Activated naive CD4-positive, alpha-beta T cell treated with anti-CD3 and anti-CD28 coated beads, Interleukin-2, amount 50 U/mL, for 24 hours (primary cell): ENCODE data around the gene AMOTL1.
"Not testable (repeated sequence)": the region's sequence is repeated elsewhere in the genome, so short reads cannot be mapped to it uniquely, and the experiment has no call there.

Source experiments
- H3K27ac Mint-ChIP-seq: one replicate; pipeline ENCODE4 v1.8.0; 2021; ENCODE audit warnings: mild to moderate bottlenecking, mixed read lengths
- H3K27me3 Mint-ChIP-seq: one replicate; pipeline ENCODE4 v1.8.0; 2021; ENCODE audit warnings: mixed read lengths
- H3K36me3 Mint-ChIP-seq: one replicate; pipeline ENCODE4 v1.8.0; 2021; ENCODE audit warnings: mixed read lengths
- H3K4me1 Mint-ChIP-seq: one replicate; pipeline ENCODE4 v1.8.0; 2021; ENCODE audit warnings: mixed read lengths
- H3K4me3 Mint-ChIP-seq: one replicate; pipeline ENCODE4 v1.8.0; 2021; ENCODE audit warnings: mild to moderate bottlenecking, mixed read lengths
- H3K9me3 Mint-ChIP-seq: one replicate; pipeline ENCODE4 v1.8.0; 2021; ENCODE audit warnings: mixed read lengths

AMOTL1 gene

GRCh38 chr11:94910779-94911178 is 142.6 kb downstream of the AMOTL1 start:
- Mint-ChIP-seq H3K27me3 (no peaks in the 10 kb centered on the region), H3K4me3 (no peak overlapping the region), H3K36me3 (peaks cover 2% of the 10 kb centered on the region), H3K9me3 (peaks cover 2% of the 10 kb centered on the region), H3K27ac (no peak overlapping the region), H3K4me1 (no peaks in the 10 kb centered on the region)

GRCh38 chr11:94912806-94913205 is 144.7 kb downstream of the AMOTL1 start:
- peaks cover 3% of the 10 kb centered on the region for H3K36me3 Mint-ChIP-seq
- no peak overlapping the region for H3K27ac Mint-ChIP-seq
- H3K9me3 Mint-ChIP-seq, result no peaks in the 10 kb centered on the region
- H3K27me3 Mint-ChIP-seq, result no peaks in the 10 kb centered on the region
- H3K4me3 Mint-ChIP-seq, result no peak overlapping the region
- H3K4me1 Mint-ChIP-seq, result no peaks in the 10 kb centered on the region

GRCh38 chr11:94913718-94914394 is 145.7 kb downstream of the AMOTL1 start:
- H3K9me3 Mint-ChIP-seq, H3K4me3 Mint-ChIP-seq, H3K27ac Mint-ChIP-seq, H3K4me1 Mint-ChIP-seq, H3K36me3 Mint-ChIP-seq, H3K27me3 Mint-ChIP-seq: not testable (repeated sequence)

GRCh38 chr11:94920311-94920710 is 152.2 kb downstream of the AMOTL1 start:
- H3K27ac Mint-ChIP-seq, result no peak overlapping the region
- H3K9me3 Mint-ChIP-seq, result no peaks in the 10 kb centered on the region
- H3K4me1 Mint-ChIP-seq, result peaks cover 24% of the 10 kb centered on the region
- H3K36me3 Mint-ChIP-seq, result peaks cover 7% of the 10 kb centered on the region
- H3K4me3 Mint-ChIP-seq, result no peak overlapping the region
- H3K27me3 Mint-ChIP-seq, result no peaks in the 10 kb centered on the region

- peaks cover 7% of the 10 kb centered on the region for H3K36me3 Mint-ChIP-seq
- peaks cover 44% of the 10 kb centered on the region for H3K4me1 Mint-ChIP-seq
- H3K27ac Mint-ChIP-seq, result no peak overlapping the region
- H3K4me3 Mint-ChIP-seq, result no peak overlapping the region
- no peaks in the 10 kb centered on the region for H3K9me3 Mint-ChIP-seq
- no peaks in the 10 kb centered on the region for H3K27me3 Mint-ChIP-seq
These were observed 154.3 kb downstream of the AMOTL1 start for GRCh38 chr11:94922321-94923003.

GRCh38 chr11:94923004-94923334 is 154.8 kb downstream of the AMOTL1 start:
- no peak overlapping the region for H3K4me3 Mint-ChIP-seq
- no peaks in the 10 kb centered on the region for H3K27me3 Mint-ChIP-seq
- H3K4me1 Mint-ChIP-seq, result peaks cover 45% of the 10 kb centered on the region
- H3K27ac Mint-ChIP-seq, result no peak overlapping the region
- peaks cover 5% of the 10 kb centered on the region for H3K36me3 Mint-ChIP-seq
- no peaks in the 10 kb centered on the region for H3K9me3 Mint-ChIP-seq

GRCh38 chr11:94924171-94924572 is 156.0 kb downstream of the AMOTL1 start:
- Mint-ChIP-seq H3K27me3 (no peaks in the 10 kb centered on the region), H3K4me1 (peaks cover 57% of the 10 kb centered on the region), H3K36me3 (peaks cover 4% of the 10 kb centered on the region), H3K4me3 (peak overlapping the region; percentile 12), H3K9me3 (no peaks in the 10 kb centered on the region), H3K27ac (no peak overlapping the region)

- H3K27ac Mint-ChIP-seq, result peak overlapping the region; percentile 74
- peaks cover 4% of the 10 kb centered on the region for H3K36me3 Mint-ChIP-seq
- H3K9me3 Mint-ChIP-seq, result no peaks in the 10 kb centered on the region
- H3K4me3 Mint-ChIP-seq, result peak overlapping the region; percentile 54
- H3K27me3 Mint-ChIP-seq, result no peaks in the 10 kb centered on the region
- H3K4me1 Mint-ChIP-seq, result peaks cover 57% of the 10 kb centered on the region
These were observed 156.5 kb downstream of the AMOTL1 start for GRCh38 chr11:94924612-94925011.

GRCh38 chr11:94925422-94926270 is 157.5 kb downstream of the AMOTL1 start:
- peak overlapping the region; percentile 62 for H3K27ac Mint-ChIP-seq
- peak overlapping the region; percentile 31 for H3K4me3 Mint-ChIP-seq
- peaks cover 3% of the 10 kb centered on the region for H3K36me3 Mint-ChIP-seq
- no peaks in the 10 kb centered on the region for H3K27me3 Mint-ChIP-seq
- no peaks in the 10 kb centered on the region for H3K9me3 Mint-ChIP-seq
- H3K4me1 Mint-ChIP-seq, result peaks cover 57% of the 10 kb centered on the region

- no peak overlapping the region for H3K27ac Mint-ChIP-seq
- no peaks in the 10 kb centered on the region for H3K27me3 Mint-ChIP-seq
- no peaks in the 10 kb centered on the region for H3K9me3 Mint-ChIP-seq
- H3K4me3 Mint-ChIP-seq, result no peak overlapping the region
- H3K4me1 Mint-ChIP-seq, result peaks cover 57% of the 10 kb centered on the region
- H3K36me3 Mint-ChIP-seq, result peaks cover 2% of the 10 kb centered on the region
These were observed 158.1 kb downstream of the AMOTL1 start for GRCh38 chr11:94926271-94926625.
